HG02610 (cell line): ENCODE measurements around the gene CCDC34.
"Not testable (repeated sequence)": the region's sequence is repeated elsewhere in the genome, so short reads cannot be mapped to it uniquely, and the experiment has no call there.

Experiments used
- ATAC-seq: cut with Tn5 transposase; IDR thresholded peaks from one replicate; pipeline ENCODE4 v1.9.1; 2021; ENCODE audit warnings: mild to moderate bottlenecking, moderate library complexity; ENCODE audit not compliant: unreplicated experiment

Gene CCDC34

GRCh38 chr11:27363576-27364117 lies 632 bp upstream of the CCDC34 start:
- no peak for ATAC-seq

- no peak for ATAC-seq
Observed at GRCh38 chr11:27361649-27362431, 1.2 kb downstream of the CCDC34 start.

- ATAC-seq = no peak
Observed at GRCh38 chr11:27358296-27358695, 4.7 kb downstream of the CCDC34 start.

GRCh38 chr11:27357250-27357649 lies 5.8 kb downstream of the CCDC34 start:
- no peak for ATAC-seq

- no peak for ATAC-seq
Observed at GRCh38 chr11:27356624-27357222, 6.3 kb downstream of the CCDC34 start.

- ATAC-seq = no peak
Observed at GRCh38 chr11:27355575-27356104, 7.4 kb downstream of the CCDC34 start.

GRCh38 chr11:27354359-27354965 lies 8.6 kb downstream of the CCDC34 start:
- no peak for ATAC-seq

GRCh38 chr11:27353593-27354358 lies 9.2 kb downstream of the CCDC34 start:
- no peak for ATAC-seq

- no peak for ATAC-seq
Observed at GRCh38 chr11:27352781-27353180, 10.2 kb downstream of the CCDC34 start.

GRCh38 chr11:27350511-27350910 lies 12.5 kb downstream of the CCDC34 start:
- no peak for ATAC-seq

GRCh38 chr11:27349919-27350318 lies 13.1 kb downstream of the CCDC34 start:
- no peak for ATAC-seq

GRCh38 chr11:27348340-27348873 lies 14.6 kb downstream of the CCDC34 start:
- no peak for ATAC-seq

- no peak for ATAC-seq
Observed at GRCh38 chr11:27347359-27348339, 15.4 kb downstream of the CCDC34 start.

- no peak for ATAC-seq
Observed at GRCh38 chr11:27339941-27340340, 23.1 kb downstream of the CCDC34 start.

- ATAC-seq = not testable (repeated sequence)
Observed at GRCh38 chr11:27334764-27335163, 28.3 kb downstream of the CCDC34 start.

GRCh38 chr11:27331981-27332380 lies 31.0 kb downstream of the CCDC34 start:
- no peak for ATAC-seq

- ATAC-seq = no peak
Observed at GRCh38 chr11:27330633-27331270, 32.3 kb downstream of the CCDC34 start.

- no peak for ATAC-seq
Observed at GRCh38 chr11:27329867-27330632, 33.0 kb downstream of the CCDC34 start.
